ENCODE results near the gene CCDC3.

Gene CCDC3

DNA sequence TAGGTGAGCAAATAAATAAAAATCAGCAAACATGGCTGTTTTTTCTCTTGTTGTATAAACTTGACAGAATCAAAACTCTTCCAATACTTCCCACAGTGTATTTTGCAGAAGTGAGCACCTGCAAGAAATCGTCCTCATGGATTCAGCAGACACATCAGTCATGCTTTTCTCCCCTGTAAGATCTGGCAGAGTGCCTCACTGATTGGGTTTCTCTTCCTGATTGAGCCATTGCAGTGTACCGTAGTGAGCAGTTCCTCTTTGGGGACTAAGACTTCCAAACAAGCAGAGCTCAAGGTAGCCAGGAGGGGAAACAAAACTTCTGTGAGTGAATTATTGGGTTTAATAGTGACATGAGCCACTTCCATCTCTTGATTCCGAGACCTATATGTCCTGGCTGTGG lies 2.2 kb upstream of the CCDC3 start:
- DNase-seq (ENCODE audit: low spot score) = no peak
- H3K27ac ChIP-seq = no peak overlapping the region
- TF ChIP-seq, protein P1, sequence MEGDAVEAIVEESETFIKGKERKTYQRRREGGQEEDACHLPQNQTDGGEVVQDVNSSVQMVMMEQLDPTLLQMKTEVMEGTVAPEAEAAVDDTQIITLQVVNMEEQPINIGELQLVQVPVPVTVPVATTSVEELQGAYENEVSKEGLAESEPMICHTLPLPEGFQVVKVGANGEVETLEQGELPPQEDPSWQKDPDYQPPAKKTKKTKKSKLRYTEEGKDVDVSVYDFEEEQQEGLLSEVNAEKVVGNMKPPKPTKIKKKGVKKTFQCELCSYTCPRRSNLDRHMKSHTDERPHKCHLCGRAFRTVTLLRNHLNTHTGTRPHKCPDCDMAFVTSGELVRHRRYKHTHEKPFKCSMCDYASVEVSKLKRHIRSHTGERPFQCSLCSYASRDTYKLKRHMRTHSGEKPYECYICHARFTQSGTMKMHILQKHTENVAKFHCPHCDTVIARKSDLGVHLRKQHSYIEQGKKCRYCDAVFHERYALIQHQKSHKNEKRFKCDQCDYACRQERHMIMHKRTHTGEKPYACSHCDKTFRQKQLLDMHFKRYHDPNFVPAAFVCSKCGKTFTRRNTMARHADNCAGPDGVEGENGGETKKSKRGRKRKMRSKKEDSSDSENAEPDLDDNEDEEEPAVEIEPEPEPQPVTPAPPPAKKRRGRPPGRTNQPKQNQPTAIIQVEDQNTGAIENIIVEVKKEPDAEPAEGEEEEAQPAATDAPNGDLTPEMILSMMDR (conservative IDR thresholded peaks at IDR 0.05; ENCODE audit: low read depth) = no peak
- POLR2A ChIA-PET (ENCODE audit: low non-redundant PET) = no interaction called here
- CTCF ChIA-PET = no interaction called here

DNA sequence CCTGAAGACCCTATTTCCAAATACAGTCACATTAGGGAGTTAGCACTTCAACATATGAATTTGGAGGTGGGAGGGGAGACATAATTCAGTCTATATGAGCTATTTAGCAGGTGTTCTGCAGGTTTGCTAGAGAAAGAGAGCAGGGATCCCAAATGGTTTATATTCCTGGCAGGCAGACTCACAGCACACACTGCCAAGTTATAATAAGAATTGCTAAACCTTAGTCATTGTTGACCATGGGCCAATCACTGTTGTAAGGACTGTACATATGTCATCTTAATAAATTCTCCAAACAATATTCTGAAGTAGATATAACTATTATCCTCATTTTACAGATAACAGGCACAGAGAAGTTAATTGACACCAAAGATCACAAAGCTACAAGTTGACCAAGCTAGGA lies 1.5 kb upstream of the CCDC3 start:
- POLR2A ChIA-PET (ENCODE audit: low non-redundant PET) = no interaction called here
- no peak for DNase-seq (ENCODE audit: low spot score)
- no peak overlapping the region for H3K27ac ChIP-seq
- CTCF ChIA-PET = no interaction called here
- TF ChIP-seq, protein P1 (conservative IDR thresholded peaks at IDR 0.05; ENCODE audit: low read depth) = no peak

DNA sequence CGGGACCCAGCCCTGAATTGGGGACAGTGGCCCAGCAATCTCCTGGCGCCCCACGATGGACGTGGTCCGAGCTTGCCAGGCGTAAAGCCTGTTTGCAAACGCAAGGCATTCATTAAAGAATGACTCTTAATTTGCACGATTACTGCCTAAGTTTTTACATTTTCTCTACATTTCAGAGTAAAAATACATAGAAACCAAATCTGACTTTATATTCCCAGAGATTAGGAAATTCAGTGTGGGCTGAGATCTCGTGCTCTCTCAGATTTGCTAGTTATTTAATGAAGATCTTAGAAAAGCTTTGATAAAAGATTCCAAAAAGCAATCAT lies 337 bp upstream of the CCDC3 start:
- no peak overlapping the region for H3K27ac ChIP-seq
- CTCF ChIA-PET = no interaction called here
- POLR2A ChIA-PET (ENCODE audit: low non-redundant PET) = no interaction called here
- no peak for DNase-seq (ENCODE audit: low spot score)
- TF ChIP-seq, protein P1 (conservative IDR thresholded peaks at IDR 0.05; ENCODE audit: low read depth) = no peak

DNA sequence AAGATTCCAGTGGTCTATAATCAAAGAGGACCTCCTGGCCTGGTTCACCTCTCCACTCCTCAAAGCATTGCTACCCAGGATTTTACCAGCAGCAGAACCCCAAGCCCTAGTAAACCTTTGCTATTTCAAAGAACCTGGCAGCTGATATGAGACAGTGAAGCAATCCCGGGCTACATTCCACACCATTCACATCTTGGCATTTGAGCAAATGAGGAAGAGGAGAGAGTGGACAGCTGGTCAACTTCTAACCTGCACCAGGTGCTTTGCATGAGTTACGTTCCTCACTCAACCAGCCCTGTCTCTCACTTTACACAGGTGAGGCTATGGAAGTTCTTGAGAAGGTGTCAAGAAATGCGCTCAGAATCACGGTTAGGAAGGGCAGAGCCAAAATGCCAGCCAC lies 1.1 kb downstream of the CCDC3 start:
- ChIA-PET POLR2A (ENCODE audit: low non-redundant PET) (no interaction called here), CTCF (interaction anchor here (0.6 kb wide), 1 partner anchor 180 kb away, joined by 3 read pairs; no protein-coding TSS in a partner anchor)
- DNase-seq (ENCODE audit: low spot score) = no peak
- TF ChIP-seq, protein P1 (conservative IDR thresholded peaks at IDR 0.05; ENCODE audit: low read depth) = no peak
- H3K27ac ChIP-seq = no peak overlapping the region

DNA sequence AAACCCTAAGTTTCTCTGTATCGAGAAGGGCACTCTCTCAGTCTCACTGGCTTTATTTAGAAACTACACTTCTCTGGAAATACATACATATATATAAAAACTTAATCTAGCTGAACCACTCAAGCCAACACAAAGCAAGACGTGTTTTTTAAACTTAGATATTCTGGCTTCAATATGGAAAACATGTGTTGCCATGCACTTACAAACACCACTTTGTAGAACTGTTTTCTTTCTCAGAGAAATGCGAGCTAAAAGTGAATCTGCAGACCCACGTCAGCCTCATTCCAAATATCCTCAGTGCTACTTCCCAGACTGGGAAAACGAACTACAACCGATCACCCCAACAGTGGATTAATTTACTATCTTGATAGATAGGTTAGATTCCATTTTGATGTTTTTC lies 1.7 kb downstream of the CCDC3 start:
- POLR2A ChIA-PET (ENCODE audit: low non-redundant PET) = no interaction called here
- TF ChIP-seq, protein P1 (conservative IDR thresholded peaks at IDR 0.05; ENCODE audit: low read depth) = no peak

DNA sequence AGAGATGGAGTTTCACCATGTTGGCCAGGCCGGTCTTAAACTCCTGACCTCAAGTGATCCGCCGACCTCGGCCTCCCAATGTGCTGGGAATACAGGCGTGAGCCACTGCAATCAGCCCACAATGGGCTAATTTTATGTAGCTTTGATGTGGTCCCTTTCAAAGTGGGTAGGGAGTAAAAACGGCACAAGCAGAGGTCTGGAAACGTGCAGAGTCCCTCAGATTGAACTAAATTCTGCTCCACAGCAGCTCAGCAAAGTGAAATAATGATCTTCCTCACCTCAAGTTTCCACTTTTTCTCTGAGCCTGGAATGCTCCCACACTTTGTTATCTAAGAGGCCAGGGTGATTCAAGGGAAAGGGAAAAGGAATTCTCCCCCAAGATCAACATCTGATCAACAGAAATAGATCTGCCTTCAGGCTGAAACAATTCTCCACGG lies 6.1 kb downstream of the CCDC3 start:
- POLR2A ChIA-PET (ENCODE audit: low non-redundant PET) = no interaction called here
- TF ChIP-seq, protein P1 (conservative IDR thresholded peaks at IDR 0.05; ENCODE audit: low read depth) = no peak
- no peak for DNase-seq (ENCODE audit: low spot score)

More for the DNA sequence above, 1.7 kb downstream of the CCDC3 start:
- CTCF ChIA-PET = no interaction called here
- DNase-seq (ENCODE audit: low spot score) = no peak
- no peak overlapping the region for H3K27ac ChIP-seq

DNA sequence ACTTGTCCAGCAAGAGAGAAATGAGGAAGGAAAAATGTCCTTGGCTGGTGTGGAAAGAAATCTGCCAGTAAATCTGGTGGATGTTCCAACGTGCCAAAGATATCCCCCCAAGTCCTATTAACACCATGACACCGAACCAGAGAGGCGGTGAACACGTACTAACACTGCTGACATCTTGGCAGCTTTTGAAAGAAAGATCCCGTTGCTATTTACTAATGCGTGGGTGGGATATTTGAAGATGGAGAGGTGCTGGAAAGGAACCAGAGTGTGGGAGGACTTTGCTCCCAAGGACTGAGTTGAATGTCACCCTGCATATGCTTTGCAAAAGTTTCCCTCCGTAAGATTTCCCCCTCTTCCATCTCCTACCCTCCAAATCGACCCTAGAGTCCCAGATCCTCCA lies 7.9 kb downstream of the CCDC3 start:
- no peak for DNase-seq (ENCODE audit: low spot score)
- ChIA-PET CTCF (no interaction called here), POLR2A (ENCODE audit: low non-redundant PET) (no interaction called here)
- TF ChIP-seq, protein P1 (conservative IDR thresholded peaks at IDR 0.05; ENCODE audit: low read depth) = no peak
- no peak overlapping the region for H3K27ac ChIP-seq

More for the DNA sequence above, 6.1 kb downstream of the CCDC3 start:
- H3K27ac ChIP-seq = no peak overlapping the region
- CTCF ChIA-PET = interaction anchor here (1.1 kb wide), 1 partner anchor 213 kb away, joined by 3 read pairs; no protein-coding TSS in a partner anchor
